ENCODE results near the gene MVB12B. TPM values are rescaled to one million over a fixed set of nuclear protein-coding genes. Genes with fewer than 3 reads are reported as not detected.

Gene MVB12B
- total and polyA plus RNA-seq, 8 donors = 2.6 to 6.7 (median 4.0) TPM

- DNase-seq = no peak
- Histone ChIP-seq H3K9me3 (no peaks in the 10 kb centered on the region), H3K4me3 (no peak overlapping the region), H3K36me3 (no peaks in the 10 kb centered on the region), H3K27ac (no peak overlapping the region), H3K27me3 (peaks cover 0 to 4% (median 0%) of the 10 kb centered on the region in 4 donors), H3K4me1 (no peaks in the 10 kb centered on the region)
- WGBS, 2 donors = 74 to 78% methylated on average over 9 of the region's 9 CpGs
- no peak for FAIRE-seq
- ATAC-seq = no peak
- intact Hi-C loops (cut with DNase I) = no loop called here
- TF ChIP-seq CTCF (IDR thresholded peaks at IDR 0.05) = no peak
Observed at GRCh38 chr9:126532019-126532462, 205.4 kb downstream of the MVB12B start.

- intact Hi-C loops (cut with DNase I) = no loop called here
- DNase-seq (no peak), ATAC-seq (no peak), FAIRE-seq (no peak)
- peaks cover 0 to 4% (median 0%) of the 10 kb centered on the region in 4 donors for H3K27me3 ChIP-seq
- no peaks in the 10 kb centered on the region for H3K9me3 ChIP-seq
- 61% methylated on average over 8 of the region's 8 CpGs for WGBS, 2 donors
- H3K27ac ChIP-seq = no peak overlapping the region
- no peak overlapping the region for H3K4me3 ChIP-seq
- no peak for TF ChIP-seq CTCF (IDR thresholded peaks at IDR 0.05)
- H3K4me1 ChIP-seq = no peaks in the 10 kb centered on the region
- no peaks in the 10 kb centered on the region for H3K36me3 ChIP-seq
Observed at GRCh38 chr9:126532489-126532888, 205.9 kb downstream of the MVB12B start.

GRCh38 chr9:126532951-126533925 lies 206.6 kb downstream of the MVB12B start:
- no peak for DNase-seq
- no peaks in the 10 kb centered on the region for H3K36me3 ChIP-seq
- H3K4me3 ChIP-seq = no peak overlapping the region
- H3K4me1 ChIP-seq = no peaks in the 10 kb centered on the region
- H3K27me3 ChIP-seq = peaks cover 0 to 4% (median 0%) of the 10 kb centered on the region in 4 donors
- peak in 1 of 4 donors; percentile 39 for ATAC-seq
- no peak overlapping the region for H3K27ac ChIP-seq
- intact Hi-C loops (cut with DNase I) = no loop called here
- 71 to 75% methylated on average over 24 of the region's 24 CpGs for WGBS, 2 donors
- no peak for FAIRE-seq
- TF ChIP-seq CTCF (IDR thresholded peaks at IDR 0.05) = no peak
- no peaks in the 10 kb centered on the region for H3K9me3 ChIP-seq

- Histone ChIP-seq H3K36me3 (no peaks in the 10 kb centered on the region), H3K4me3 (no peak overlapping the region), H3K9me3 (no peaks in the 10 kb centered on the region), H3K27ac (no peak overlapping the region), H3K4me1 (no peaks in the 10 kb centered on the region), H3K27me3 (peaks cover 0 to 4% (median 0%) of the 10 kb centered on the region in 4 donors)
- TF ChIP-seq CTCF (IDR thresholded peaks at IDR 0.05) = no peak
- WGBS, 2 donors = 61 to 63% methylated on average over 15 of the region's 15 CpGs
- DNase-seq (no peak), ATAC-seq (no peak), FAIRE-seq (no peak)
- intact Hi-C loops (cut with DNase I) = no loop called here
Observed at GRCh38 chr9:126533926-126534310, 207.3 kb downstream of the MVB12B start.
